Calu3 (cell line): ENCODE results near the gene ZMYM2. TPM values are rescaled to one million over a fixed set of nuclear protein-coding genes. Genes with fewer than 3 reads are reported as not detected.

Experiments used
- BruUV-seq: library from RNA; stranded (reverse); fragments of 400-500 nt; replicated peaks from 2 replicates; lab custom pipeline; 2021; lab: Mats Ljungman, UMichigan
- CTCF ChIA-PET: fragments of 300-600 bp; sonication (Branson Sonifier 250); formaldehyde crosslinking; loops from one replicate; lab custom pipeline; 2022; ENCODE audit warnings: antibody characterized with exemption; lab: Charles Lee
- DNase-seq: peaks from one replicate; pipeline ENCODE4 v3.0.0; 2022
- H3K27ac Mint-ChIP-seq: one replicate; pipeline ENCODE4 v1.8.0; 2022; ENCODE audit warnings: mixed read lengths; ENCODE audit not compliant: unreplicated experiment
- H3K27me3 Mint-ChIP-seq: one replicate; pipeline ENCODE4 v1.8.0; 2022; ENCODE audit warnings: mixed read lengths; ENCODE audit not compliant: unreplicated experiment
- H3K36me3 Mint-ChIP-seq: one replicate; pipeline ENCODE4 v1.8.0; 2022; ENCODE audit warnings: mild to moderate bottlenecking, moderate library complexity, mixed read lengths; ENCODE audit not compliant: insufficient read depth, unreplicated experiment
- H3K4me1 Mint-ChIP-seq: one replicate; pipeline ENCODE4 v1.8.0; 2022; ENCODE audit warnings: mild to moderate bottlenecking, low read depth, mixed read lengths; ENCODE audit not compliant: unreplicated experiment
- H3K4me3 Mint-ChIP-seq: one replicate; pipeline ENCODE4 v1.8.0; 2022; ENCODE audit warnings: mild to moderate bottlenecking, low read depth, moderate library complexity, mixed read lengths; ENCODE audit not compliant: unreplicated experiment
- H3K9me3 Mint-ChIP-seq: one replicate; pipeline ENCODE4 v1.8.0; 2022; ENCODE audit warnings: low read depth, mixed read lengths; ENCODE audit not compliant: unreplicated experiment
- CTCF ChIP-seq: fragments of 200-600 bp; IDR thresholded peaks from one replicate; pipeline ENCODE4 v1.8.0; 2022; ENCODE audit warnings: antibody characterized with exemption; ENCODE audit not compliant: unreplicated experiment
- intact Hi-C: fragments of 100-400 bp; cut with micrococcal nuclease; formaldehyde crosslinking; loops from one replicate; pipeline ENCODE4 v1.10.0; 2022; ENCODE audit not compliant: unreplicated experiment
- total RNA-seq: library from RNA; stranded (reverse); gene quantifications from 2 replicates; pipeline ENCODE4 v1.2.3, GENCODE V29; 2022

The ZMYM2 gene
- total RNA-seq, 1 experiment from 2014 or later: 53.1 TPM

GRCh38 chr13:20024702-20025101 is 66.2 kb downstream of the ZMYM2 start:
- no peak for TF ChIP-seq CTCF
- BruUV-seq: no TSS peak
- no peak for DNase-seq
- CTCF ChIA-PET: no interaction called here
- Mint-ChIP-seq H3K4me3 (no peak overlapping the region), H3K9me3 (no peaks in the 10 kb centered on the region), H3K4me1 (no peaks in the 10 kb centered on the region), H3K36me3 (peaks cover 22% of the 10 kb centered on the region), H3K27me3 (no peaks in the 10 kb centered on the region), H3K27ac (no peak overlapping the region)
- intact Hi-C loops: no loop called here

- no TSS peak for BruUV-seq
- Mint-ChIP-seq H3K36me3 (no peaks in the 10 kb centered on the region), H3K9me3 (no peaks in the 10 kb centered on the region), H3K27me3 (no peaks in the 10 kb centered on the region), H3K4me1 (no peaks in the 10 kb centered on the region), H3K27ac (no peak overlapping the region), H3K4me3 (no peak overlapping the region)
- intact Hi-C loops: no loop called here
- CTCF ChIA-PET: no interaction called here
- no peak for TF ChIP-seq CTCF
- DNase-seq: no peak
Measured at GRCh38 chr13:20028953-20029352, 70.4 kb downstream of the ZMYM2 start.

- BruUV-seq: no TSS peak
- no peak for DNase-seq
- H3K36me3 Mint-ChIP-seq: peaks cover 6% of the 10 kb centered on the region
- TF ChIP-seq CTCF: no peak
- CTCF ChIA-PET: no interaction called here
- intact Hi-C loops: no loop called here
- H3K4me3 Mint-ChIP-seq: no peak overlapping the region
- no peaks in the 10 kb centered on the region for H3K9me3 Mint-ChIP-seq
- H3K27ac Mint-ChIP-seq: no peak overlapping the region
- H3K4me1 Mint-ChIP-seq: no peaks in the 10 kb centered on the region
- no peaks in the 10 kb centered on the region for H3K27me3 Mint-ChIP-seq
Measured at GRCh38 chr13:20033486-20033885, 75.0 kb downstream of the ZMYM2 start.

GRCh38 chr13:20035130-20035529 is 76.6 kb downstream of the ZMYM2 start:
- CTCF ChIA-PET: no interaction called here
- Mint-ChIP-seq H3K4me3 (no peak overlapping the region), H3K27me3 (no peaks in the 10 kb centered on the region), H3K9me3 (no peaks in the 10 kb centered on the region), H3K27ac (no peak overlapping the region), H3K4me1 (no peaks in the 10 kb centered on the region), H3K36me3 (peaks cover 20% of the 10 kb centered on the region)
- no TSS peak for BruUV-seq
- TF ChIP-seq CTCF: no peak
- intact Hi-C loops: no loop called here
- no peak for DNase-seq
